Activated B cell treated with CpG ODN at 0.5 μM for 24 hours (primary cell): Measurements from ENCODE around the gene PEPD. TPM values are rescaled to one million over a fixed set of nuclear protein-coding genes. Genes with fewer than 3 reads are reported as not detected.

ENCODE experiments used
- ATAC-seq: fragments of 200-7000 bp; cut with Tn5 transposase; one replicate; pipeline ENCODE4 v1.10.0; 2021; ENCODE audit warnings: low read depth, mild to moderate bottlenecking, moderate library complexity
- CTCF ChIA-PET: fragments of 350-600 bp; sonication (Branson Sonifier 250); formaldehyde crosslinking; loops from one replicate; lab custom pipeline; 2021; ENCODE audit warnings: antibody characterized with exemption; lab: Charles Lee
- POLR2A ChIA-PET: fragments of 350-600 bp; sonication (Branson Sonifier 250); formaldehyde crosslinking; loops from one replicate; lab custom pipeline; 2021; ENCODE audit warnings: antibody characterized with exemption; lab: Charles Lee
- DNase-seq: peaks from one replicate; pipeline ENCODE4 v3.0.0; 2022
- H3K27ac Mint-ChIP-seq: one replicate; pipeline ENCODE4 v1.8.0; 2020; ENCODE audit warnings: mixed read lengths
- H3K27me3 Mint-ChIP-seq: one replicate; pipeline ENCODE4 v1.8.0; 2021; ENCODE audit warnings: mixed read lengths
- H3K36me3 Mint-ChIP-seq: one replicate; pipeline ENCODE4 v1.8.0; 2021; ENCODE audit warnings: low read depth, mixed read lengths
- H3K4me1 Mint-ChIP-seq: one replicate; pipeline ENCODE4 v1.8.0; 2021; ENCODE audit warnings: mixed read lengths
- H3K4me3 Mint-ChIP-seq: one replicate; pipeline ENCODE4 v1.8.0; 2020; ENCODE audit warnings: mild to moderate bottlenecking, mixed read lengths
- H3K9me3 Mint-ChIP-seq: one replicate; pipeline ENCODE4 v1.8.0; 2020; ENCODE audit warnings: mixed read lengths
- intact Hi-C: fragments of 100-400 bp; cut with micrococcal nuclease; formaldehyde crosslinking; loops from one replicate; pipeline ENCODE4 v1.15.1; 2024
- total RNA-seq: library from RNA; stranded (reverse); gene quantifications from 2 replicates; pipeline ENCODE4 v1.2.3, GENCODE V29; 2022
- TF ChIP-seq, protein P1 (sequence below): fragments of 200-600 bp; IDR thresholded peaks from one replicate; pipeline ENCODE4 v1.8.0; 2022; ENCODE audit warnings: antibody characterized with exemption, mild to moderate bottlenecking

Gene PEPD
- total RNA-seq, 1 donor from 2014 or later = 49.1 TPM

DNA sequence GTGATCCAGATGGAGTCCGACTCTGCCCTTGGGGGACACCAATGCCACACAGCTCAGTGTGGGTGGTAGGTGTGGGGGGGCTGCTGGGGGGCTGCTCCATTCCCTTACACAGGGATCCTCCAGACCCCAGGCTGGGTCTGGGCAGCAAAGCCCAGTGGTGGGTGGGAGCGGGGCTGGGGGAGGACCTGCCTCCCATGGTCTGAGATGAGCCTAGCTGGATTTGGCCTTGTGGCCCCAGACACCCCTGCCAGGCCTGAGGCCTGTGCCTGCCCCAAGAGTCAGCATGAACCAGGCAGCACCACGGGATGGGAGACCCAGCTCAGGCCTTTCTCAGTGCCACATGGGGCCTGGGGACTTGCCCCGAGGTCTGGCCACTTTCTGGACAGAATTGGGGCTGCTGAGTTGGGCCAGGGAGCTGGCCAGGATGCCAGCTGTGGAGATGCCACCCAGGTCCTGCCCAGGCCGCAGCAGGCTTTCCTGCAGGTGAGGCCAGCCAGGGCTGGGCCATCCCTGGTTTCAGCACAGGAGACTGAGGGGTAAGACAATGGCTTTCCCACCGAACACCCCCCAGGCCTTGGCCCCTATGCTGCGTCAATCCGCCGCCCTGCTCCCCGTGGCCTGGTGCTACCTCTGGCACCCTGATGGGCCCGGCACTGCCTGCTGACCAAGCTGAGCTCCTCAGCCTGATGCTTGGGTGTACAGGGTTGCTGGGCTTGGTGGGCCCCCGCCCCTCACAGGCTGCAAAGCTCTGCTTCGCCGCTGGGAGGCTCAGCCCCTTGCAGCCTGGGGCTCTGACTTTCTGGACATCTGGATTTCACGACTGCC is 123.8 kb downstream of the PEPD start:
- POLR2A ChIA-PET = no interaction called here
- CTCF ChIA-PET = no interaction called here
- Mint-ChIP-seq H3K36me3 (peaks cover 2% of the 10 kb centered on the region), H3K27me3 (no peaks in the 10 kb centered on the region), H3K4me1 (no peaks in the 10 kb centered on the region), H3K27ac (no peak overlapping the region), H3K9me3 (no peaks in the 10 kb centered on the region), H3K4me3 (no peak overlapping the region)
- DNase-seq (no peak), ATAC-seq (no peak)
- intact Hi-C loops = no loop called here
- TF ChIP-seq, protein P1, sequence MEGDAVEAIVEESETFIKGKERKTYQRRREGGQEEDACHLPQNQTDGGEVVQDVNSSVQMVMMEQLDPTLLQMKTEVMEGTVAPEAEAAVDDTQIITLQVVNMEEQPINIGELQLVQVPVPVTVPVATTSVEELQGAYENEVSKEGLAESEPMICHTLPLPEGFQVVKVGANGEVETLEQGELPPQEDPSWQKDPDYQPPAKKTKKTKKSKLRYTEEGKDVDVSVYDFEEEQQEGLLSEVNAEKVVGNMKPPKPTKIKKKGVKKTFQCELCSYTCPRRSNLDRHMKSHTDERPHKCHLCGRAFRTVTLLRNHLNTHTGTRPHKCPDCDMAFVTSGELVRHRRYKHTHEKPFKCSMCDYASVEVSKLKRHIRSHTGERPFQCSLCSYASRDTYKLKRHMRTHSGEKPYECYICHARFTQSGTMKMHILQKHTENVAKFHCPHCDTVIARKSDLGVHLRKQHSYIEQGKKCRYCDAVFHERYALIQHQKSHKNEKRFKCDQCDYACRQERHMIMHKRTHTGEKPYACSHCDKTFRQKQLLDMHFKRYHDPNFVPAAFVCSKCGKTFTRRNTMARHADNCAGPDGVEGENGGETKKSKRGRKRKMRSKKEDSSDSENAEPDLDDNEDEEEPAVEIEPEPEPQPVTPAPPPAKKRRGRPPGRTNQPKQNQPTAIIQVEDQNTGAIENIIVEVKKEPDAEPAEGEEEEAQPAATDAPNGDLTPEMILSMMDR = no peak

DNA sequence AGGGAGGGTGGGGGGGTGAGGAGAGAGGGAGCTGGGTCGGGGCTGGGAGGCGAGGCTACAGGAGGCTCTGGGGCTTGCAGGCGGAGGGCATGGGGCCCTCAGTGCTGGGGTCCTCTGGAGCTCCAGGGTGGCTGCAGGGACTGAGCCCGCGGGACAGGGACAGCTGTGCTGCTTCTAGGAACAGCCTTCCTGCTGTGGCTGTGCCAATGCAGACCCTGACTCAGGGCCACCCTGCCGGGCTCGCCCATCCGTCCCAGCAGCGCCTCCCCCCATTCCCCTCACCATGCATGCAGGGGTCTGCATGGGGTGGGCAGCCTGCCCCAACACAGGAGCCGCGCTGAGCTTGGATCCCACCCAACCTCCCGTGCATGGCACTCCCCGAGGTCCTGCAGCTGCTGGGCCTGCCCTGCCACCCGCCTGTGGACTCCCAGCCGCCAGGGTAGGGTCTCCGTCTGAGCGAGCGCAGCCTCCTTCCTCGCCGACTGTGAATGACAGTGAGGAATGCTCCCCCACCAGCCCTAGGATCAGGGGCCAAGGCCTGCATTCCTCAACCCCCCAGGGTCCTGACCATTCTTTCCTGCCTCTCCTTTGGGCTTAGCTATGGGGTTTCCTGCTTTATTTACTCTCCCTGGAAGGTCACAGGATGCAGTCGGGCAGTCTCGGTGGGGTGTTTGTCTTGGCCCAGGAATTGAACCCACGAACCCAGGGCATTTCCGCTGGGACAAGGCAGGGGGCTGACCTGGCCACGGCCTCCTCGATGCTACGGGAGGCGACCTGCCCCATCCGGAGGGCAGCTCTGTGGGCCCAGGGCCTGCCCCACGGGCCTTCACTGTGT is 124.7 kb downstream of the PEPD start:
- ChIA-PET CTCF (no interaction called here), POLR2A (no interaction called here)
- TF ChIP-seq, protein P1 = no peak
- no peaks in the 10 kb centered on the region for H3K4me1 Mint-ChIP-seq
- H3K4me3 Mint-ChIP-seq = no peak overlapping the region
- no peak for DNase-seq
- H3K36me3 Mint-ChIP-seq = peaks cover 2% of the 10 kb centered on the region
- intact Hi-C loops = no loop called here
- H3K27ac Mint-ChIP-seq = no peak overlapping the region
- no peak for ATAC-seq
- H3K27me3 Mint-ChIP-seq = no peaks in the 10 kb centered on the region
- H3K9me3 Mint-ChIP-seq = no peaks in the 10 kb centered on the region

GRCh38 chr19:33395561-33396550 is 125.7 kb downstream of the PEPD start:
- intact Hi-C loops = no loop called here
- ChIA-PET POLR2A (no interaction called here), CTCF (interaction anchor here (1.7 kb wide), 1 partner anchor 11 kb away, joined by 5 read pairs; no protein-coding TSS in a partner anchor)
- TF ChIP-seq, protein P1 = no peak
- Mint-ChIP-seq H3K36me3 (peaks cover 2% of the 10 kb centered on the region), H3K27ac (no peak overlapping the region), H3K27me3 (no peaks in the 10 kb centered on the region), H3K4me3 (no peak overlapping the region), H3K9me3 (no peaks in the 10 kb centered on the region), H3K4me1 (no peaks in the 10 kb centered on the region)
- ATAC-seq = no peak
- no peak for DNase-seq

- ATAC-seq = no peak
- no peak for DNase-seq
- TF ChIP-seq, protein P1 = no peak
- H3K27me3 Mint-ChIP-seq = no peaks in the 10 kb centered on the region
- H3K27ac Mint-ChIP-seq = no peak overlapping the region
- ChIA-PET POLR2A (no interaction called here), CTCF (interaction anchor here (1.7 kb wide), 1 partner anchor 12 kb away, joined by 5 read pairs; no protein-coding TSS in a partner anchor)
- H3K36me3 Mint-ChIP-seq = peaks cover 2% of the 10 kb centered on the region
- no peaks in the 10 kb centered on the region for H3K4me1 Mint-ChIP-seq
- intact Hi-C loops = no loop called here
- no peaks in the 10 kb centered on the region for H3K9me3 Mint-ChIP-seq
- H3K4me3 Mint-ChIP-seq = no peak overlapping the region
Observed at GRCh38 chr19:33394723-33395560, 126.6 kb downstream of the PEPD start.
